ENCODE data around the gene BMS1.

DNA sequence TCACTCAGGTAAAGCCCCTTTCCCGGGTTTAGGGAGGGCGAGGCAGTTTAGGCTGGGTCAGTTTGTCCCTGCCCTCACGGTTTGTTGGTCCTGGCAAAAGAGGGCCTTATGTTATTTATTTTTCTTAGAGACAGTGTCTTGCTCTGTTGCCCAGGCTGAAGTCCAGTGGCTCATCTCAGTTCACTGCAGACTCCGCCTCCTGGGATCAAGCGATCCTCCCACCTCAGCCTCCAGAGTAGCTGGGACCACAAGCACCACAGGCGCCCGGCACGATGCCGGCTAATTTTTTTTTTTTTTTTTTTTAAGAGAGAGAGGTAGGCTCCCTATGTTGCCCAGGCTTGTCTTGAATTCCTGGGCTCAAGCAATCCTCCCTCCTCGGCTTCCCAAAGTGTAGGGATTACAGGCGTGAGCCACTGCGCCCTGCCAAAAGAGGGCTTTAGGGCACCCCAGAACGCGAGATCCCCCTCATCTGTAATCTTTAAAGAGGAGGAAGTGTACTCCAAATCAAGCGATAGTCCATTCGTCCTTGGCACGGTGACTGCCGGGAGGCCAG lies 626 bp upstream of the BMS1 start:
- no peak for TF ChIP-seq POLR2A (IDR thresholded peaks at IDR 0.05)
- TF ChIP-seq, protein P1, sequence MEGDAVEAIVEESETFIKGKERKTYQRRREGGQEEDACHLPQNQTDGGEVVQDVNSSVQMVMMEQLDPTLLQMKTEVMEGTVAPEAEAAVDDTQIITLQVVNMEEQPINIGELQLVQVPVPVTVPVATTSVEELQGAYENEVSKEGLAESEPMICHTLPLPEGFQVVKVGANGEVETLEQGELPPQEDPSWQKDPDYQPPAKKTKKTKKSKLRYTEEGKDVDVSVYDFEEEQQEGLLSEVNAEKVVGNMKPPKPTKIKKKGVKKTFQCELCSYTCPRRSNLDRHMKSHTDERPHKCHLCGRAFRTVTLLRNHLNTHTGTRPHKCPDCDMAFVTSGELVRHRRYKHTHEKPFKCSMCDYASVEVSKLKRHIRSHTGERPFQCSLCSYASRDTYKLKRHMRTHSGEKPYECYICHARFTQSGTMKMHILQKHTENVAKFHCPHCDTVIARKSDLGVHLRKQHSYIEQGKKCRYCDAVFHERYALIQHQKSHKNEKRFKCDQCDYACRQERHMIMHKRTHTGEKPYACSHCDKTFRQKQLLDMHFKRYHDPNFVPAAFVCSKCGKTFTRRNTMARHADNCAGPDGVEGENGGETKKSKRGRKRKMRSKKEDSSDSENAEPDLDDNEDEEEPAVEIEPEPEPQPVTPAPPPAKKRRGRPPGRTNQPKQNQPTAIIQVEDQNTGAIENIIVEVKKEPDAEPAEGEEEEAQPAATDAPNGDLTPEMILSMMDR (IDR thresholded peaks at IDR 0.05), result no peak

All from adrenal gland (tissue), 5 donors.